Activated CD8-positive, alpha-beta T cell treated with anti-CD3 and anti-CD28 coated beads, Interleukin-2, amount 10 ng/mL, durations not matched to agents 7 days and 5 days (primary cell): ENCODE measurements around the gene HSPB2. TPM values are rescaled to one million over a fixed set of nuclear protein-coding genes. Genes with fewer than 3 reads are reported as not detected.

Experiments used
- ATAC-seq: fragments of 150-1000 bp; cut with Tn5 transposase; one replicate; pipeline ENCODE4 v1.10.0; 2021; ENCODE audit warnings: moderate library complexity
- CTCF ChIA-PET: fragments of 350-600 bp; sonication (Branson Sonifier 250); formaldehyde crosslinking; loops from one replicate; lab custom pipeline; 2021; ENCODE audit warnings: antibody characterized with exemption; lab: Charles Lee
- POLR2A ChIA-PET: fragments of 350-600 bp; sonication (Branson Sonifier 250); formaldehyde crosslinking; loops from one replicate; lab custom pipeline; 2021; ENCODE audit warnings: antibody characterized with exemption; lab: Charles Lee
- DNase-seq: peaks from one replicate; pipeline ENCODE4 v3.0.0-alpha.2; 2020
- H3K27ac Mint-ChIP-seq: one replicate; pipeline ENCODE4 v1.8.0; 2021; ENCODE audit warnings: mild to moderate bottlenecking, mixed read lengths
- H3K27me3 Mint-ChIP-seq: one replicate; pipeline ENCODE4 v1.8.0; 2021; ENCODE audit warnings: low read depth, mixed read lengths
- H3K36me3 Mint-ChIP-seq: one replicate; pipeline ENCODE4 v1.8.0; 2021; ENCODE audit warnings: low read depth, mixed read lengths
- H3K4me1 Mint-ChIP-seq: one replicate; pipeline ENCODE4 v1.8.0; 2021; ENCODE audit warnings: low read depth, mixed read lengths
- H3K4me3 Mint-ChIP-seq: one replicate; pipeline ENCODE4 v1.8.0; 2021; ENCODE audit warnings: mild to moderate bottlenecking, mixed read lengths
- H3K9me3 Mint-ChIP-seq: one replicate; pipeline ENCODE4 v1.8.0; 2022; ENCODE audit warnings: mixed read lengths; ENCODE audit not compliant: insufficient read depth
- total RNA-seq, 2 experiments: library from RNA; stranded (reverse); gene quantifications; one replicate each; pipeline ENCODE4 v1.2.3, GENCODE V29; 2021

The HSPB2 gene
- total RNA-seq, 2 experiments from 2014 or later, result not detected

DNA sequence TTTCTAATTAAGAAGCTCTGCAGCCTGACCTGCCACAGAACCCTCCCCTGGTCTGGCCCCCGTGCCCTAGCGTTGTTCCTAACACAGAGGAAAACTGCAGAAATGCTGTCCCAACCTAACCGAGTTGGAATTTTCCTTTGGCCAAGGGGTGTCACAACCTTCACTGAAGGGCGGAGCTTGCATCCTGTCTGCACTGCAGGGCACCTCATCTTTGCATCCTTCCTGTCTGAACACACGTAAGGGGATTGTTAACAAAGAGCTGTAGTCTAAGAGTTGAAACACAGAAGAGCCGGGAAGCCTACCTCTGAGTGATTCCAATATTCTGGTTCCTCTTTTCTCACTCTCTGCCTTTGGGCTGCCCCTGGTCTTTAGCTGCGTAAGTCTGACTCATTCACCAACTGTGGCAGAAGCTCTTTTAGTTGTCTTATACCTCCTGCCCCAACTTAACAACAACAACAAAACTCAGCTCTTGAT is 26.2 kb downstream of the HSPB2 start:
- H3K27ac Mint-ChIP-seq, result peak overlapping the region; percentile 43
- H3K27me3 Mint-ChIP-seq, result no peaks in the 10 kb centered on the region
- ATAC-seq (peak; percentile 55), DNase-seq (peak; percentile 43)
- ChIA-PET CTCF (interaction anchor here (0.9 to 13.6 kb wide), 8 partner anchors 9 to 97 kb away, joined by 3 to 261 read pairs (median 6); no protein-coding TSS in a partner anchor), POLR2A (interaction anchor here (2.3 kb wide), 1 partner anchor 12 kb away, joined by 17 read pairs; no protein-coding TSS in a partner anchor)
- H3K4me1 Mint-ChIP-seq, result peaks cover 37% of the 10 kb centered on the region
- peak overlapping the region; percentile 71 for H3K4me3 Mint-ChIP-seq
- no peaks in the 10 kb centered on the region for H3K9me3 Mint-ChIP-seq
- no peaks in the 10 kb centered on the region for H3K36me3 Mint-ChIP-seq

DNA sequence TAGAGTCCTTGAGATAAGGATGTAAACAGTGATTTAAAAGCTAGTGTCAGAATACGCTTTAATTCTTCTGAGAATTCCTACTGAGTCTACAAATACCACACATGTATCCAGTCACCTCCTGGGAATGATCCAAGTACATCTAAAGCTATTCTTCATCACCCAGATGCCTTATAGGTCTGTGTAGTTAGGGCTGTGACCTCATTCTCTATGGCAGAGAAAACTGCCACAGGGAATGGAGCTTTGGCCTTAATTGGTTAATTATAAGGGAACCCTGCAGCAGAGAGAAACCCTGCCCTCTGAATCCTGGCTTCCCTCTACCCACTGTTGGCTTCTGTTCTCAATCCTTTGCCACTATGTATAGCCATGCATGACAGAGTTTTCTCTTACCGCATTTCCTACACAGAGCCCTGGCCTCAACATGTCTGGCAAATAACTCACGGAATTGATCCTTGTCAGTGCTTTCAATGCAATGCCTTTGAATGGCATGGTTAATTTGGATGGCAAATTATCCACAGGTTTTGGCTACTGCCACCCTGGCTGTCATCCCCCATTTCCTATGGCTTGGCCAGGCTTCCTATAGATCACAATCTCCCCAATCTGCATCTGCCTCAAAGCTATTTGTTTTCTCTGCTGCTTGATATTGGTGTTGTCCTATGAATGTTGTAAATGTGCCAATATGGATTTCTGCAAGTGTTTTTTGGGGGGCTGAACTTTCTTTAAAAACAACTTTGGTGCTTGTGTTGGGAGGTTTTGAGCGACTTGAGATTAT is 27.5 kb downstream of the HSPB2 start:
- no peak overlapping the region for H3K4me3 Mint-ChIP-seq
- H3K27ac Mint-ChIP-seq, result no peak overlapping the region
- no peaks in the 10 kb centered on the region for H3K9me3 Mint-ChIP-seq
- DNase-seq, result no peak
- ChIA-PET CTCF (interaction anchor here (1.1 to 3.1 kb wide), 4 partner anchors 8 to 57 kb away, joined by 4 to 18 read pairs (median 12); no protein-coding TSS in a partner anchor), POLR2A (no interaction called here)
- no peaks in the 10 kb centered on the region for H3K36me3 Mint-ChIP-seq
- H3K27me3 Mint-ChIP-seq, result no peaks in the 10 kb centered on the region
- ATAC-seq, result no peak
- peaks cover 47% of the 10 kb centered on the region for H3K4me1 Mint-ChIP-seq

DNA sequence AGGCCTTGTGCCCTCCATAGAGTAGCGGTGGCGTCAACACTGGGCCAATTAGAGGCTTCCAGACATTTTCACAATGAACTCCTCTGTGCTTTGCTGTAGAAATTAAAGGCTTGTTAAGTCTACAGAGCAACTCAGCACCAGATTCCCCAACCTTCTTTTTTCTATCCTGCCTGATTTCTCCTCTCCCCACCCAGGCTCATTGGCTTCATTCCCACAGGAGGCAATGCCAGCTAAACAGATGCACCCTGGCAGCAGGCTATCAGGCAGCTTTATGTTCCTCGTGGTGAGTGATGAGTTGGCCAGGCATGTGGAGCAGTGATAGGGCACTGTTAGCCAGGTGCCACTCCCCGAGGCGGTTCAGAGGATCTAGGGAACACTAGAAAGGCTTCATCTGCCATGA is 29.4 kb downstream of the HSPB2 start:
- H3K4me1 Mint-ChIP-seq, result peaks cover 33% of the 10 kb centered on the region
- H3K9me3 Mint-ChIP-seq, result no peaks in the 10 kb centered on the region
- H3K27me3 Mint-ChIP-seq, result no peaks in the 10 kb centered on the region
- H3K27ac Mint-ChIP-seq, result no peak overlapping the region
- no peaks in the 10 kb centered on the region for H3K36me3 Mint-ChIP-seq
- ChIA-PET CTCF (interaction anchor here (1.3 to 1.4 kb wide), 2 partner anchors 10 to 40 kb away, joined by 5 read pairs; no protein-coding TSS in a partner anchor), POLR2A (no interaction called here)
- no peak overlapping the region for H3K4me3 Mint-ChIP-seq
- ATAC-seq, result no peak
- no peak for DNase-seq

DNA sequence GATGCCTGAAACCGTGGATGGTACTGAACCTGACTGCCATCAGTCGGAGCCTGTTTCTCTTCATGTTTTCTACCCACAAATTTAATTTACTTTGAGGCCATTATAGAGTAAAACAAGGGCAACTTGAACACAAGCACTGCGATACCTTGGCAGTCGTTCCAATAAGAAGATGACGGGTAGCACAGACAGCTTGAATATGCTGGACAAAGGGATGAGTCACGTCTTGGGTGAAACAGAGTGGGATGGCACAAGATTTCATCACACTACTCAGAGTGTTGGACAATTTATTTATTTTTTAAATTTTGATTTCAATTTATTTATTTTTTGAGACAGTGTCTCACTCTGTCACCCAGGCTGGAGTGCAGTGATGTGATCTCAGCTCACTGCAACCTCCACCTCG is 30.3 kb downstream of the HSPB2 start:
- CTCF ChIA-PET, result interaction anchor here (1.3 to 1.4 kb wide), 2 partner anchors 11 to 39 kb away, joined by 5 read pairs; no protein-coding TSS in a partner anchor
- H3K9me3 Mint-ChIP-seq, result no peaks in the 10 kb centered on the region

DNA sequence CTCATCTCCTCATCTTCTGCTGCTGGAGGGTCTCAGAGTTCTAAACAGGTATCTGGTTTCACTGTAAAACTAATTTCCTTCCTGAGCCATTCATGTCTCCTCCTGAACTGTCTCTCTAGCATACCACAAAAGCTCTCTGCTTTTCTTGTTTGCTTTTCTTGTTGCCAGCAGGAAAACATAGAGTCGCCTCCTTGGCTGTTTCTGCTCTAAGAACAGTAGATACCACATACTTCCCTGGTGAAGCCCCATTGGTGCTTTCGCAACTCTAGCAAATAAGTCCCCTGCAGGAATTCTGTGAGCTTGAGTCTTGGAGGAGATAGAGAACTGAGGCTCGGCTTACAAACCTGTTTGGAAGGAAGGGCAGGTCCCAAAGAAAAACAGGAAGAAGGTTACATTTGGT is 31.6 kb downstream of the HSPB2 start:
- POLR2A ChIA-PET, result interaction anchor here (0.9 to 1.2 kb wide), 2 partner anchors 18 to 73 kb away, joined by 4 to 5 read pairs; partner anchors contain the start of gene ALG9

More for the DNA sequence above, 30.3 kb downstream of the HSPB2 start:
- DNase-seq (no peak), ATAC-seq (no peak)
- peaks cover 27% of the 10 kb centered on the region for H3K4me1 Mint-ChIP-seq
- H3K4me3 Mint-ChIP-seq, result no peak overlapping the region
- POLR2A ChIA-PET, result no interaction called here
- H3K36me3 Mint-ChIP-seq, result no peaks in the 10 kb centered on the region
- no peaks in the 10 kb centered on the region for H3K27me3 Mint-ChIP-seq
- no peak overlapping the region for H3K27ac Mint-ChIP-seq

DNA sequence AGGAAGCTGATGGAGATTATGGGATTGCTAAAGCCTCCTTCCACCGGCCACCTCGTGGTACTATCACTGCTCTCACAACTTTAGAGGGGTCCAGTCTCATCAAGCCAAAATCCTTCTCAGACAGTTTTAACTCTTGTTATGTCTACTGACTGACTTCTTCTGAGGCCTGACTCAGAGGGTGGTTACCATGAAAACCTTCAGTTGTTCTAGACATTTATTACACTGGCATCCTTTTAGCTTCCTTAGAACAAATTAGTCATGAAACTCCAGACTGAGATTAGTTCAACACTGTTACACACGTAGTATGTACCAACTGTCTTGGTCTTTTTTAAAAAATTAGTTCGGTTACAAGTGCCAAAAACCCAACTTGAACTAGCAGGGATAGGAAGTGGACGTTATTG is 32.1 kb downstream of the HSPB2 start:
- Mint-ChIP-seq H3K9me3 (no peaks in the 10 kb centered on the region), H3K36me3 (no peaks in the 10 kb centered on the region), H3K27me3 (no peaks in the 10 kb centered on the region), H3K27ac (no peak overlapping the region), H3K4me3 (no peak overlapping the region), H3K4me1 (peaks cover 16% of the 10 kb centered on the region)
- POLR2A ChIA-PET, result interaction anchor here (0.9 to 1.2 kb wide), 2 partner anchors 18 to 73 kb away, joined by 4 to 5 read pairs; partner anchors contain the start of gene ALG9
- peak; percentile 36 for ATAC-seq
- CTCF ChIA-PET, result interaction anchor here (1.3 to 2.3 kb wide), 3 partner anchors 10 to 37 kb away, joined by 3 to 12 read pairs (median 10); no protein-coding TSS in a partner anchor
- DNase-seq, result no peak

More for the DNA sequence above, 31.6 kb downstream of the HSPB2 start:
- DNase-seq (no peak), ATAC-seq (no peak)
- no peaks in the 10 kb centered on the region for H3K36me3 Mint-ChIP-seq
- no peak overlapping the region for H3K4me3 Mint-ChIP-seq
- H3K9me3 Mint-ChIP-seq, result no peaks in the 10 kb centered on the region
- peak overlapping the region; percentile 22 for H3K27ac Mint-ChIP-seq
- H3K27me3 Mint-ChIP-seq, result no peaks in the 10 kb centered on the region
- CTCF ChIA-PET, result interaction anchor here (1.3 to 2.3 kb wide), 3 partner anchors 10 to 37 kb away, joined by 3 to 12 read pairs (median 10); no protein-coding TSS in a partner anchor
- peaks cover 14% of the 10 kb centered on the region for H3K4me1 Mint-ChIP-seq

DNA sequence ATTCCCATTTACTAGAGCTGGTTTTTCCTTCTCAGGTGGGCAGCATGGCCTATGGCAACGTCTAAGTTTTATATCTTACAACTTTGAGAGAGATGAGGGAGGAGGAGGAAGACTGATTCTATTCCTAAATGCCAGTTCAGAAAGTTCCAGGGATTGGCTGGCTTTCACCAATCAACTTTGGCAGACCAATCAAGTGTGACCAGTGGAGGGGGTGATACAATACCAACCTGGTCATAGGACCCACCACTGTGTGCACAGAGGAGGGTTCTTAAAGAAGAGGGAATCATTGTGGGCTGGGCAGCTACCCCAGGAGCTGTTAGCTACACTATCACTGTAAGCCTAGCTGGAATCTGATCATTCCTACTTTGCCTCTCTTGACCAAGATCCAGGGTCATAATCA is 32.7 kb downstream of the HSPB2 start:
- H3K27me3 Mint-ChIP-seq, result no peaks in the 10 kb centered on the region
- DNase-seq (no peak), ATAC-seq (no peak)
- H3K36me3 Mint-ChIP-seq, result no peaks in the 10 kb centered on the region
- H3K9me3 Mint-ChIP-seq, result no peaks in the 10 kb centered on the region
- ChIA-PET POLR2A (interaction anchor here (0.9 to 1.2 kb wide), 2 partner anchors 9 to 19 kb away, joined by 5 read pairs; no protein-coding TSS in a partner anchor), CTCF (interaction anchor here (1.0 to 2.3 kb wide), 4 partner anchors 13 to 36 kb away, joined by 3 to 12 read pairs (median 6); no protein-coding TSS in a partner anchor)
- no peak overlapping the region for H3K4me3 Mint-ChIP-seq
- peaks cover 20% of the 10 kb centered on the region for H3K4me1 Mint-ChIP-seq
- no peak overlapping the region for H3K27ac Mint-ChIP-seq

DNA sequence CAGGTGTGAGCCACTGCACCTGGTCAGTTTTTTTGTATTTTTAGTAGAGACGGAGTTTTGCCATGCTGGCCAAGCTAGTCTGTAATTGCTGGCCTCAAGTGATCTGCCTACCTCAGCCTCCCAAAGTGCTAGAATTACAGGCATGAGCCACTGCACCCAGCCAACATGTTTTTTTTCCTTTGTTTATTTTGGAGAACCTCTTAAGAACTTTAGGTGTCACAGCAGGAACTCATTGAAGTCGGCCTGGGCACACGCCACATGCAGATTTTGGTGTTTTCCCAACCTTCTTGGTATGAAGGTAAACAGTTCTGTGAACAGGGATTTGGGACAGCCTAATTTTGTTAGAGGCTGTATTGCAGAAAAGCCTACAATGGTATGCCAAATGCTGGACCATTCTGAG is 34.0 kb downstream of the HSPB2 start:
- ChIA-PET CTCF (interaction anchor here (1.4 kb wide), 1 partner anchor 20 kb away, joined by 3 read pairs; no protein-coding TSS in a partner anchor), POLR2A (no interaction called here)
- no peaks in the 10 kb centered on the region for H3K9me3 Mint-ChIP-seq
- no peak for DNase-seq
- H3K27me3 Mint-ChIP-seq, result no peaks in the 10 kb centered on the region
- no peak overlapping the region for H3K27ac Mint-ChIP-seq
- ATAC-seq, result no peak
- H3K36me3 Mint-ChIP-seq, result no peaks in the 10 kb centered on the region
- H3K4me3 Mint-ChIP-seq, result no peak overlapping the region
- H3K4me1 Mint-ChIP-seq, result peaks cover 20% of the 10 kb centered on the region

GRCh38 chr11:111947143-111947542 is 34.6 kb downstream of the HSPB2 start:
- Mint-ChIP-seq H3K9me3 (no peaks in the 10 kb centered on the region), H3K27ac (no peak overlapping the region), H3K4me3 (no peak overlapping the region), H3K27me3 (no peaks in the 10 kb centered on the region), H3K4me1 (peaks cover 20% of the 10 kb centered on the region), H3K36me3 (no peaks in the 10 kb centered on the region)
- DNase-seq, result no peak
- POLR2A ChIA-PET, result no interaction called here
- CTCF ChIA-PET, result no interaction called here
- no peak for ATAC-seq

- no peaks in the 10 kb centered on the region for H3K27me3 Mint-ChIP-seq
- DNase-seq (no peak), ATAC-seq (no peak)
- POLR2A ChIA-PET, result no interaction called here
- peaks cover 10% of the 10 kb centered on the region for H3K4me1 Mint-ChIP-seq
- H3K27ac Mint-ChIP-seq, result no peak overlapping the region
- no peaks in the 10 kb centered on the region for H3K36me3 Mint-ChIP-seq
- no peak overlapping the region for H3K4me3 Mint-ChIP-seq
- CTCF ChIA-PET, result interaction anchor here (0.7 to 1.4 kb wide), 5 partner anchors 12 to 20 kb away, joined by 3 to 5 read pairs (median 3); no protein-coding TSS in a partner anchor
- H3K9me3 Mint-ChIP-seq, result no peaks in the 10 kb centered on the region
Observed at GRCh38 chr11:111949519-111950426, 37.2 kb downstream of the HSPB2 start.

DNA sequence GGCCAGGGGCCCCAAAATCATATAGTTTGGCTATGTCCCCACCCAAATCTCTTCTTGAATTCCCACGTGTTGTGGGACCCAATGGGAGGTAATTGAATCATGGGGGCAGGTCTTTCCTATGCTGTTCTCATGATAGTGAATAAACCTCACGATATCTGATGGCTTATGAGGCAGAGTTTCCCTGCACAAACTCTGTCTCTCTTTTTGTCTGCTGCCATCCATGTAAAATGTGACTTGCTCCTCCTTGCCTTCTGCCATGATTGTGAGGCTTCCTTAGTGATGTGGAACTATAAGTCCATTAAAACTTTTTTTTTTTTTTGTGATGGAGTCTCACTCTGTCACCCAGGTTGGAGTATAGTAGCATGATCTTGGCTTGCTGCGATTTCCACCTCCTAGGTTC is 39.0 kb downstream of the HSPB2 start:
- ChIA-PET CTCF (no interaction called here), POLR2A (no interaction called here)
- Mint-ChIP-seq H3K27ac (no peak overlapping the region), H3K4me3 (no peak overlapping the region), H3K4me1 (peaks cover 9% of the 10 kb centered on the region), H3K27me3 (no peaks in the 10 kb centered on the region), H3K36me3 (no peaks in the 10 kb centered on the region), H3K9me3 (no peaks in the 10 kb centered on the region)
- DNase-seq (no peak), ATAC-seq (no peak)
